ENCODE results near the gene KRT5.

Gene KRT5

GRCh38 chr12:52537101-52537500 lies 16.9 kb upstream of the KRT5 start:
- no peak for DNase-seq (ENCODE audit: low spot score)

- DNase-seq (ENCODE audit: low spot score) = no peak
These were observed 15.4 kb upstream of the KRT5 start for GRCh38 chr12:52535574-52535973.

- no peak for DNase-seq (ENCODE audit: low spot score)
These were observed 14.3 kb upstream of the KRT5 start for GRCh38 chr12:52534482-52534881.

GRCh38 chr12:52533686-52534470 lies 13.7 kb upstream of the KRT5 start:
- DNase-seq (ENCODE audit: low spot score) = no peak

- no peak for DNase-seq (ENCODE audit: low spot score)
These were observed 12.4 kb upstream of the KRT5 start for GRCh38 chr12:52532636-52533035.

- no peak for DNase-seq (ENCODE audit: low spot score)
These were observed 11.5 kb upstream of the KRT5 start for GRCh38 chr12:52531566-52532300.

GRCh38 chr12:52530905-52531304 lies 10.7 kb upstream of the KRT5 start:
- DNase-seq (ENCODE audit: low spot score) = no peak

GRCh38 chr12:52530366-52530765 lies 10.2 kb upstream of the KRT5 start:
- DNase-seq (ENCODE audit: low spot score) = no peak

GRCh38 chr12:52529846-52530245 lies 9.7 kb upstream of the KRT5 start:
- no peak for DNase-seq (ENCODE audit: low spot score)

GRCh38 chr12:52529417-52529816 lies 9.2 kb upstream of the KRT5 start:
- DNase-seq (ENCODE audit: low spot score) = no peak

GRCh38 chr12:52528641-52529143 lies 8.5 kb upstream of the KRT5 start:
- no peak for DNase-seq (ENCODE audit: low spot score)

- no peak for DNase-seq (ENCODE audit: low spot score)
These were observed 7.1 kb upstream of the KRT5 start for GRCh38 chr12:52527121-52527800.

GRCh38 chr12:52526511-52526951 lies 6.3 kb upstream of the KRT5 start:
- DNase-seq (ENCODE audit: low spot score) = no peak

- no peak for DNase-seq (ENCODE audit: low spot score)
These were observed 5.7 kb upstream of the KRT5 start for GRCh38 chr12:52525661-52526499.

- DNase-seq (ENCODE audit: low spot score) = peak; percentile 60
These were observed 4.9 kb upstream of the KRT5 start for GRCh38 chr12:52524898-52525591.

GRCh38 chr12:52524241-52524897 lies 4.2 kb upstream of the KRT5 start:
- DNase-seq (ENCODE audit: low spot score) = no peak

GRCh38 chr12:52523824-52524223 lies 3.6 kb upstream of the KRT5 start:
- DNase-seq (ENCODE audit: low spot score) = no peak

GRCh38 chr12:52522346-52523011 lies 2.3 kb upstream of the KRT5 start:
- DNase-seq (ENCODE audit: low spot score) = peak; percentile 92

GRCh38 chr12:52521568-52522266 lies 1.5 kb upstream of the KRT5 start:
- peak; percentile 90 for DNase-seq (ENCODE audit: low spot score)
